Esophagus muscularis mucosa (tissue), 4 donors: ENCODE data around the gene CACNA1S. TPM values are rescaled to one million over a fixed set of nuclear protein-coding genes. Genes with fewer than 3 reads are reported as not detected.

ENCODE experiments used
- DNase-seq: peaks from one replicate; pipeline ENCODE4 v3.0.0-alpha.2; 2017; ENCODE audit errors: extremely low spot score
- H3K27ac ChIP-seq, 4 donors: fragments of 200-600 bp; sonication (generic); replicated peaks in 1 of 4; 1 replicate in 3 of 4; 2 replicates in 1 of 4; pipeline ENCODE4 v1.5.1; 2016 to 2019; ENCODE audit warnings: mild to moderate bottlenecking in 1 of 4
- H3K27me3 ChIP-seq, 4 donors: fragments of 200-600 bp; sonication (generic); one replicate each; pipeline versions ENCODE4 v1.5.1 to v1.6.0; 2016 to 2019
- H3K36me3 ChIP-seq, 4 donors: fragments of 200-600 bp; sonication (generic); one replicate each; pipeline ENCODE4 v1.5.1; 2016 to 2019
- H3K4me1 ChIP-seq, 4 donors: fragments of 200-600 bp; sonication (generic); one replicate each; pipeline ENCODE4 v1.5.1; 2016 to 2019
- H3K4me3 ChIP-seq, 4 donors: fragments of 200-600 bp; sonication (generic); 1 replicate in 2 of 4; 2 replicates in 2 of 4; pipeline ENCODE4 v1.5.1; 2016 to 2019; ENCODE audit warnings: mild to moderate bottlenecking in 4 of 4, moderate library complexity in 1 of 4
- H3K9me3 ChIP-seq, 4 donors: fragments of 200-600 bp; sonication (generic); 1 replicate in 3 of 4; 2 replicates in 1 of 4; pipeline ENCODE4 v1.5.1; 2016 to 2019
- CTCF ChIP-seq, 3 experiments: fragments of 200-600 bp in 2 of 3; fragments of 450-650 bp in 1 of 3; sonication (generic) in 2 of 3; IDR thresholded peaks; one replicate each; pipeline ENCODE4 v1.5.1; 2017 to 2019; ENCODE audit warnings: antibody characterized with exemption in 3 of 3, mild to moderate bottlenecking in 2 of 3, moderate library complexity in 1 of 3
- EP300 ChIP-seq: sonication (generic); formaldehyde crosslinking; IDR thresholded peaks from one replicate; pipeline ENCODE4 v1.6.1; 2017; ENCODE audit warnings: antibody characterized with exemption
- POLR2A ChIP-seq: fragments of 450-650 bp; IDR thresholded peaks from one replicate; pipeline ENCODE4 v1.6.1; 2017; ENCODE audit warnings: antibody characterized with exemption, moderate library complexity, mild to moderate bottlenecking, low read depth
- POLR2AphosphoS5 ChIP-seq, 2 donors: sonication (generic); formaldehyde crosslinking; IDR thresholded peaks; one replicate each; pipeline ENCODE4 v1.6.1; 2017; ENCODE audit warnings: antibody characterized with exemption in 2 of 2
- WGBS: methylation state at CpG from one replicate; pipeline ENCODE4 v1.1.5; 2018; 5-methylcytosine and 5-hydroxymethylcytosine counted together
- intact Hi-C: fragments of 100-400 bp; cut with DNase I; formaldehyde crosslinking; loops from one replicate; pipeline ENCODE4 v1.15.1; 2023
- total RNA-seq, 4 donors: library from RNA; depleted of rRNA; stranded (reverse); fragments of >200 nt; gene quantifications; one replicate each; pipeline versions ENCODE4 v1.1.0 to v1.2.1, GENCODE V29; 2016

CACNA1S gene
- total RNA-seq, 4 donors from 2014 or later = not detected

- TF ChIP-seq EP300 (no peak), POLR2AphosphoS5 (IDR thresholded peaks at IDR 0.05) (no peak), CTCF (IDR thresholded peaks at IDR 0.05) (no peak), POLR2A (no peak)
- no peak overlapping the region for H3K27ac ChIP-seq
- intact Hi-C loops = no loop called here
- peaks cover 0 to 12% (median 0%) of the 10 kb centered on the region in 4 donors for H3K27me3 ChIP-seq
- no peaks in the 10 kb centered on the region for H3K4me1 ChIP-seq
- WGBS = 94% methylated on average over 4 of the region's 4 CpGs
- H3K4me3 ChIP-seq = no peak overlapping the region
- DNase-seq = no peak
- H3K9me3 ChIP-seq = no peaks in the 10 kb centered on the region
- no peaks in the 10 kb centered on the region for H3K36me3 ChIP-seq
These were observed 45.2 kb downstream of the CACNA1S start for GRCh38 chr1:201066986-201067385.

DNA sequence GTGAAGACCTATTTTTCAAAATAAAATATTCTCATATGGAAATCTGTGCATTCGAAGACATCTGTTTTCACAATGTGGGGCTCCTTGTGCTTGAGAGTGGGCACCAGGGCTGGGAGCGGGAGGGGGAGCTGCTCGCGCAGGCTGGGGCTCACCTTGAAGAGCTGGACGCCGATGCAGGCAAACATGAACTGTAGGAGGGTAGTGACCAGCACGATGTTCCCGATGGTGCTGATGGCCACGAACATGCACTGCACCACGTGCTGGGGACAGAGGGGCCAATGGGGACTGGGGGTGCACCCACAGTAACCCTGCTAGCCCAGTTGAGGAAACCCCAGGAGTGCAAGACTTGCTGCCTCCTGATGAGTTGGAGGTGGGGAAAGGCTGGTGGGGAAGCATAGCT is 46.5 kb downstream of the CACNA1S start:
- peaks cover 0 to 12% (median 0%) of the 10 kb centered on the region in 4 donors for H3K27me3 ChIP-seq
- H3K27ac ChIP-seq = no peak overlapping the region
- H3K36me3 ChIP-seq = no peaks in the 10 kb centered on the region
- H3K4me1 ChIP-seq = peaks cover 3 to 11% (median 8%) of the 10 kb centered on the region in 4 donors
- 95% methylated on average over 10 of the region's 10 CpGs for WGBS
- intact Hi-C loops = no loop called here
- no peak for DNase-seq
- no peak overlapping the region for H3K4me3 ChIP-seq
- H3K9me3 ChIP-seq = no peaks in the 10 kb centered on the region
- TF ChIP-seq EP300 (no peak), POLR2A (no peak), CTCF (IDR thresholded peaks at IDR 0.05) (no peak), POLR2AphosphoS5 (IDR thresholded peaks at IDR 0.05) (no peak)

DNA sequence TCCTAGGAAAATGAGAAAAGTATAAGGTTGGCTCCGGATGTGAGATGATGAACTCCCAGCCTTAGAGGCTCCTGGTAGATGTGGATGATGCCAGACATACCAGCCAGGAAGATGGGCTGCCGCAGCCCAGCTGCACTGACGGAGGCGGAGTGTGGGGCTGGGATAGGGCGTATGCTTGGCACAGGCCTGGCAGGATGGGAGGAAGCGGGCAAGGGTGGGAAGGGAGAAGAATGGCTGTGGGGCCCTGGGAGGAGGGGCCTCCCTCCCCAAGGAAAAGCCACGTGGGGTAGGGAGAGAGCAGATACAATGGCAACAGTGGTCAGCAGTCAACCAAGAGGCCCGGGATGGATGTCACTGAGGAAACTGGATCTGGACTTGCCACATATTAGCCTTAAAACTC is 47.4 kb downstream of the CACNA1S start:
- TF ChIP-seq POLR2A = no peak
- no peak for TF ChIP-seq POLR2AphosphoS5 (IDR thresholded peaks at IDR 0.05)
- TF ChIP-seq CTCF (IDR thresholded peaks at IDR 0.05) = no peak
- no peak for TF ChIP-seq EP300
- DNase-seq = no peak
- peaks cover 11 to 20% (median 16%) of the 10 kb centered on the region in 4 donors for H3K4me1 ChIP-seq
- WGBS = 80% methylated on average over 8 of the region's 8 CpGs
- no peak overlapping the region for H3K4me3 ChIP-seq
- peaks cover 0 to 12% (median 0%) of the 10 kb centered on the region in 4 donors for H3K27me3 ChIP-seq
- H3K27ac ChIP-seq = no peak overlapping the region
- intact Hi-C loops = no loop called here
- H3K9me3 ChIP-seq = no peaks in the 10 kb centered on the region
- H3K36me3 ChIP-seq = no peaks in the 10 kb centered on the region

DNA sequence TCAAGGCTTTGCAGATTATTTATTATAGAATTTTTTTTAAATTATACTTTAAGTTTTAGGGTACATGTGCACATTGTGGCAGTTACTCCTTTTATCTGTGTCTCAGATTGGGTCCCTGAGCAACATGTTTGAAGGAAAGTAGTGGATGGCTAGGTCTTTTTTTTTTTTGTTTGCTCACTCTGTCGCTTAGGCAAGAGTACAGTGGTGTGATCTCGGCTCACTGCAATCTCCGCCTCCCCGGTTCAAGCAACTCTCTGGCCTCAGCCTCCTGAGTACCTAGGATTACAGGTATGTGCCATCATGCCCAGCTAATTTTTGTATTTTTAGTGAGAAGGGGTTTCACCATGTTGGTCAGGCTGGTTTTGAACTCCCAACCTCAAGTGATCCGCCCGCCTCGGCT is 49.1 kb downstream of the CACNA1S start:
- Histone ChIP-seq H3K27ac (no peak overlapping the region), H3K9me3 (no peaks in the 10 kb centered on the region), H3K36me3 (no peaks in the 10 kb centered on the region), H3K4me3 (no peak overlapping the region), H3K4me1 (peaks cover 11 to 22% (median 18%) of the 10 kb centered on the region in 4 donors), H3K27me3 (peaks cover 0 to 12% (median 0%) of the 10 kb centered on the region in 4 donors)
- no peak for DNase-seq
- TF ChIP-seq EP300 = no peak
- TF ChIP-seq POLR2AphosphoS5 (IDR thresholded peaks at IDR 0.05) = no peak
- no peak for TF ChIP-seq CTCF (IDR thresholded peaks at IDR 0.05)
- no peak for TF ChIP-seq POLR2A
- 97% methylated on average over 7 of the region's 7 CpGs for WGBS
- intact Hi-C loops = no loop called here

- H3K9me3 ChIP-seq = no peaks in the 10 kb centered on the region
- WGBS = 79% methylated on average over 6 of the region's 8 CpGs
- H3K27ac ChIP-seq = no peak overlapping the region
- no peak overlapping the region for H3K4me3 ChIP-seq
- peaks cover 0 to 12% (median 0%) of the 10 kb centered on the region in 4 donors for H3K27me3 ChIP-seq
- intact Hi-C loops = no loop called here
- H3K4me1 ChIP-seq = peaks cover 11 to 22% (median 18%) of the 10 kb centered on the region in 4 donors
- no peak for DNase-seq
- TF ChIP-seq POLR2AphosphoS5 (IDR thresholded peaks at IDR 0.05) (no peak), POLR2A (no peak)
- no peaks in the 10 kb centered on the region for H3K36me3 ChIP-seq
These were observed 49.6 kb downstream of the CACNA1S start for GRCh38 chr1:201062511-201063091.
